Stimulated activated CD8-positive, alpha-beta memory T cell treated with anti-CD3 and anti-CD28 coated beads, Interleukin-2, amount 100 ng/mL, for 48 hours (primary cell): ENCODE results near the gene KREMEN1.
"Not testable (repeated sequence)": the region's sequence is repeated elsewhere in the genome, so short reads cannot be mapped to it uniquely, and the experiment has no call there.

ENCODE experiments used
- DNase-seq, 2 donors: peaks; one replicate each; pipeline ENCODE4 v3.0.0-alpha.2; 2020; ENCODE audit warnings: low read depth in 2 of 2

The KREMEN1 gene

DNA sequence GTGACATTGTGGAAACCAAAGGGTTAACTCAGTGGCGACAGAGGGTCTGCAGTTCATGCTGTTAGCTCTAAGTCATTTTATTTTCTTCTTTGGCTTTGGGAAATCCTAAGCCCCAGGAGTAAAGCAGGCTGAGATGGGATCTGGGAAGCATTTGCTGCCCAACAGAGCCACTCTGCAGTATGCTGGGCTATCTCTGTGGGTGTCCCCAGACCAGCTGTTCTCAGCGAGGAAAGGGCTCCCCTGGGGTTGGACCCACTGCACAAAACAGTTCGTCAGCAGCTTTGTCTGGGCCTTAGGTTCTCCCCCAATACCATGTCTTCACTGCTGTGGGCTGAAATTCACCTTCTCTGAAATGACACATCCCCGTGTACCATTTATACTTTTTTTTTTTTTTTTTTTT is 34.0 kb downstream of the KREMEN1 start:
- no peak for DNase-seq

DNA sequence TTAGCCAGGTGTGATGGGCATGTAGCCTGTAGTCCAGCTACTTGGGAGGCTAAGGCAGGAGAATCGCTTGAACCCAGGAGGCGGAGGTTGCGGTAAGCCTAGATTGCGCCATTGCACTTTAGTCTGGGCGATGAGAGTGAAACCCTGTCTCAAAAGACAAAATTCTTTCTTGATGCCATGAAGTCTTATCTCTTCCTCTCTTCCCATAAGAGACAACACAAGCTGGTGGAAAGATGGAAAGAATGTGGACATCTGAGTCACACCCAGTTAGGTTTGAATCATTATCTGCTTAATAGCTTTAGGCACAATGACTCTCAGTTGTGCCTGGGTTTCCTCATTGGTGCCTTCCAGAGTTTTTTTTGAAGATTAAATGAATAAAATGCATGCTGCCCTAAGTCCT is 35.3 kb downstream of the KREMEN1 start:
- no peak for DNase-seq

DNA sequence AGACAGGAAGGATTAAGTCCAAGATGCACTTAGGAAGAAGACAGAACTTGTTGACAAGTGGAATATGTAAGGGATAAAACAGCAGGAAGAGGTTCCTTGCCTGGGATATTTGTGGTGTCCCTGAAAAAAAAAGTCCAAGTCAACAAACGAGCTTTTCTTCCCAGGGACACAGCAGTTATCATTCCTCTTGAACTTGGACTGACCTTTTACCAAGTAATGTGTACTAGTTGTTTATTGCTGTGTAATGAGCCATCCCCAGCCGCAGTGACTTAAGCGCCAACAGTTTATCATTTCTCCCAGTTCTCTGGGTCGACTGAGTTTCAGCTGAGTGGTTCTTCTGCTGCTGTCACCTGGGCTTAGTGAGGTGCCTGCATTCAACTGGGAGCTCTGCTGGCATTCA is 37.0 kb downstream of the KREMEN1 start:
- DNase-seq = no peak

- DNase-seq = no peak
Observed at GRCh38 chr22:29110946-29111345, 38.1 kb downstream of the KREMEN1 start.

GRCh38 chr22:29112121-29112520 is 39.3 kb downstream of the KREMEN1 start:
- no peak for DNase-seq

DNA sequence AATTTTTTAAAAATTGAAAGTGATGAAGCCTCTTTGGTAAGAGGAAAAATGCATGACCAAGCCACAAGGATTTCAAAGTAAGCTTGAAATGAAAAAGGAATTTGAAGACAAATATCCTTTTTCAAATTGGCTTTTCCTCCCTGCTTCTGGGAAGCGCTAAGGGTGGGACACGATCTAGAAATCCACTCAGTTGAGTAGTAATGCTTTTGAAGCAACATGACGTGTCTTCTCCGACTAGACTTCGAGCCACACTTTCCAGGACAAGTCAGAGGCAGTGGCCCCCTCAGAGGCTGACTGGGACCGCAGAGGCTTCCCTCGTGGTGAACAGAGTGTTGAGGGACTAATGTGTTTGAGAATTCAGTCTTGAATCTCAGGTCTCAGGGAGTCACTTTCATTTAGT is 39.8 kb downstream of the KREMEN1 start:
- DNase-seq = no peak

- DNase-seq = no peak
Observed at GRCh38 chr22:29113319-29113718, 40.5 kb downstream of the KREMEN1 start.

DNA sequence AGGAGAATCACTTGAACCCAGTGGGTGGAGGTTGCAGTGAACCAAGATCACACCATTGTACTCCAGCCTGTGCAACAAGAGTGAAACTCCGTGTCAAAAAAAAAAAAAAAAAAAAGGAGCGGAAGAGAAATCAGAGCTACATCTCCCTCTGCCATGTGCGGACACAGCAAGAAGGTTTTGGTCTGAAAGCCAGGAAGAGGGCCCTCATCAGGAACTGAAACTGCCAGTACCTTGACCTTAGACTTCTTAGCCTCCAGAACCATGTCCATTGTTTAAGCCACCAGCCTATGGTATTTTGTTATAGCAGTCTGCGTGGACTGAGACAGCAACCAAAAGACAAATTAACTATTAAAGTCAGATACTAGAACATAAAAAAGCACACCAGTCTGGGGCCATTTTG is 41.6 kb downstream of the KREMEN1 start:
- DNase-seq = no peak

- no peak for DNase-seq
Observed at GRCh38 chr22:29115682-29116288, 43.0 kb downstream of the KREMEN1 start.

DNA sequence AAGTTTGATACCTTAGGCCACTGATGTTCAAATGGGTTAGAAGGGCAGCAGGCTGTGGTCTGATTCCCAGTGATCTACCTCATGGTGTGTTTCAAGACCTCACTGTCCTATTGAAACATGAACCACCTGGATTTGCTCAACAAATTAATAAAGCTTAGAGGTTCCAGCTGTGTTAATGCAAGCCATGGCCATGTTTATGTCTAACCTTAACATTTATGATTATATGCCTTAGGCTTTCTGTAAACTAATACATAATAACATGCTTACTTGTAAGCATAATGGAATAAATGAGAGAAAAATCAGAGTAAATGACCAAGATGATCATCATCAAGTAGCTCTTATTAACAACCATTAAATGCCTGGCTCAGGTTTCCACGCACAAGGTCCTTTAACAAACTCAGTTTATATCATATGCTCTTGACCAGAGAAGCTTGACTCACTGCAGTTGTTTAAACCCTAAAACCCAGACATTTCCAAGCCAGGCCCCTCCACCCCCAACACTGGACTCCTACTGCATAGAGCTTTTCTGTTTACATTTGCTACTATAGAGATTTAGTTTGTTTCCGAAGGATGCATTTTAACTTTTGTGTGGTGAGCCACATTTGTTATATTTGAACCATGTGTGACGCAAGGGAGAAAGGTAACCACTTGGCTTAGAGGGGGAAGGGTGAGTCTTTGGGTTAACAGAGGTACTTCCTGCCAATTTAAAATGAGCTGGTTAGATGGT is 43.7 kb downstream of the KREMEN1 start:
- no peak for DNase-seq

DNA sequence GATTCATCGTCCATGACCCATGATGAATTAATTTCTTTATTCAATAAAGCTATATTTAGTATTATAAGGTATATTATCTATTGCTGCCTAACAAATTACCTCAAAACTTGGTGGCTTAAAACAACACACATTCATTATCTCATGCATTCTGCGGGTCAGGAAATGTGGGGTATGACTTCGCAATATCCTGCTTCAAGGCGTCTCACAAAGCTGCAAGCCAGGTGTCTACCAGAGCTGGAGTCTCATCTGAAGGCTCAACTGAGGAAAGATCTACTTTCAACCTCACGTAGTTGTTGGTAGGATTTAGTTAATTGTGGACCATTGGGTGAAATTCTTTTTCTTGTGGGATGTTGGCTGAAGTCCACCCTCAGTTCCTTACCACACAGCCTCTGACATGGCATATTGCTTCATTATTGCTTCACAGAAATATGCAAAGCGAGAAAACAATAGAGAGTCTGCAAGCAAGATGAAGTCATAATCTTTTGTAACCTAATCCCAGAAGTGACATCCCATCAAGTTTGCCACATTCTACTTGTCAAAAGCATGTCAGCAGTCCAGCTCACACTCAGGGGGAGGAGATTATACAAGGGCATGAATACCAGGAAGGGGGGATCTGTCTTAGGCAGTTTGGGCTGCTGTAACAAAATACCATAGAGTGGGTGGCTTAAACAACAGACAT is 45.1 kb downstream of the KREMEN1 start:
- no peak for DNase-seq

DNA sequence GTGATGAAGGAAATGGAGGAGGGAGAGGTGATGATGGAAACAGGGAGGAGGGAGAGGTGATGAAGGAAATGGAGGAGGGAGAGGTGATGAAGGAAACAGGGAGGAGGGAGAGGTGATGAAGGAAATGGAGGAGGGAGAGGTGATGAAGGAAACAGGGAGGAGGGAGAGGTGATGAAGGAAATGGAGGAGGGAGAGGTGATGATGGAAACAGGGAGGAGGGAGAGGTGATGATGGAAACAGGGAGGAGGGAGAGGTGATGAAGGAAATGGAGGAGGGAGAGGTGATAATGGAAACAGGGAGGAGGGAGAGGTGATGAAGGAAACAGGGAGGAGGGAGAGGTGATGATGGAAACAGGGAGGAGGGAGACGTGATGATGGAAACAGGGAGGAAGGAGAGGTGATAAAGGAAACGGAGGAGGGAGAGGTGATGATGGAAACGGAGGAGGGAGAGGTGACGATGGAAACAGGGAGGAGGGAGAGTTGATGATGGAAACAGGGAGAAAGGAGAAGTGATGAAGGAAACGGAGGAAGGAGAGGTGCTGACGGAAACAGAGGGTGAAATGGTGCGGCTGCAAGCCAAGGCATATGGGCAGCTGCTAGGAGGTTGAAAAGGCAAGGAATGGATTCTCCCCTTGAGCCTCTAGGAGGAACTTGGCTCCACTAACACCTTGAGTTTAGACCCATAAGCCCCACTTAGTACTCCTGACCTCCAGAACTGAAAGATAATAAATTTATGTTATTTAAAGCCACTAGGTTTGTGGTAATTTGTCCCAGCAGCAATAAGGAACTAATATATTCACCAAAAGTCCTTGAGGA is 47.5 kb downstream of the KREMEN1 start:
- not testable (repeated sequence) for DNase-seq

DNA sequence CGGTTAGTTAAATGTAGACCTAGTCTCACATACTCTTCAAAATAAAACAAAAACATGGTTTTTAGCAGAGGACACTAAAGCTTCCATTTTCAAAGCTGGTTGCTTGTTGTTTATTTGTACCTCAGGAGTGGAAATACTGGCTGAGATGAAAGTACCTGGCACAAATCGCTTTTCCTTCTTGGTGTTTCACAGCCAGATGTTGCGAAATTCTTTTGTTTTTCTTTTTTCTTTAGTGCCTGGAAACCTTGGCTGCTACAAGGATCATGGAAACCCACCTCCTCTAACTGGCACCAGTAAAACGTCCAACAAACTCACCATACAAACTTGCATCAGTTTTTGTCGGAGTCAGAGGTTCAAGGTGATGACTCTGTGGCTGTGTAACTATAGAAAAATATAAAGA is 48.3 kb downstream of the KREMEN1 start:
- DNase-seq = no peak

- DNase-seq = no peak
Observed at GRCh38 chr22:29122041-29122440, 49.2 kb downstream of the KREMEN1 start.

DNA sequence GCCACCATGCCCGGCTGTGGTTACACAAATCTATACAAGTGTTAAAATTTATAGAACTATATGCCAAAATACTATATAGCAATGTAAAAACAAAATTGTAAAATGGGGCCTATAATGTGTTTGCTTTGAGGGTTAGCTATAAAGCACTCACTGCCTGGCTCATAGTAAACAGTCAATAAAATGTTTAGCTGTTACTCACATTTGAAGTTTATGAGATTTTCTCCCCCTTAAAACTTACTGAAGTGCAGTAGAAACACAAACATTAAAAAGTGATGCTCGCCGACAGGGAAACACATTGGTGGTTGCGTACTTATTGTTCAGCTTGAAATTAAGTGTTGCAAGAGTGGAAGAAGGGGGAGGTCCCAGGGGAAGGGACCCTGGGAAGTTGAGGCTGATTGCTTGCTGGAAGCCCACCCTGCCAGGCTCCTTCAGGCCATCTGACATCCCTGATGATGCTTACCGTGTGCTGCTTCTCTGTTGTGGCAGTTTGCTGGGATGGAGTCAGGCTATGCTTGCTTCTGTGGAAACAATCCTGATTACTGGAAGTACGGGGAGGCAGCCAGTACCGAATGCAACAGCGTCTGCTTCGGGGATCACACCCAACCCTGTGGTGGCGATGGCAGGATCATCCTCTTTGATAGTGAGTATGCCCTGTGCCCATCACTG is 52.1 kb downstream of the KREMEN1 start:
- DNase-seq = no peak

DNA sequence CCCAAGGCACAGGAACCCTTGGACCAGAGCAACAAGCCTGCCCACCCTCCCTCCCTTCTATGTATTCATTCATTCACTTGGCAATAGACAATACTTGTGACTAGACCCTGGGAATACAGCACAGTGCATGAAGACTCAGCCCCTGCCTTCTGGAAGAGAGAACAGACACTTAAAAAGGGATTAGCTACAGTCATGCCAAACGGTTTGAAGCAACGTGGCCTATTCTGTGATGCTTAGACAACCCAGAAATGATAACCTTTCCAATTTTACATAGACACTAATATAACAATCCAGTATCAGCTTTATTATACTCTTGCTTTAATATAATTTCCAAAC is 52.6 kb downstream of the KREMEN1 start:
- DNase-seq = no peak

DNA sequence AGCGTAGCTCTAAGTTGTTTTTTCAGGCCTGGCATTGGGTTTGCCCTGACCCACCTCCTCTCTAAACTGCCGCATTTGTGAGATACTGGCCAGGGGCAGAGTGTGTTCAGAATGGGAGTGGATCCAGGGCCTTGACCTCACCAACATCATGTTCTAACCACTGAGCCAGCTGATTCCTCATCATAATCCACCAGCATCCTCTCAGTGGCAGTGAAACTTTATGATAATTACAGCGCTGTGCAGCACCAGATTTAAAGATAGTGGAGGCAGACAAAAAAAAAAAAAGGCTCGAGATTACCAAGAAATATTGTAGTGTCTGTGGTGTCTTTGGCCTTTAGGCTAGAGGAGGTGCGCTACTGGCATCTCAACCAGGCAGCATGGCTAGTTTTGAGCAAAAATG is 53.0 kb downstream of the KREMEN1 start:
- DNase-seq = no peak

- no peak for DNase-seq
Observed at GRCh38 chr22:29126670-29127395, 54.0 kb downstream of the KREMEN1 start.

- no peak for DNase-seq
Observed at GRCh38 chr22:29128891-29129807, 56.3 kb downstream of the KREMEN1 start.

GRCh38 chr22:29129808-29130140 is 56.9 kb downstream of the KREMEN1 start:
- DNase-seq = no peak
